Mucosa of rectum (tissue), 2 donors: ENCODE measurements around the gene MTERF4.

Source experiments
- H3K27ac ChIP-seq, 2 donors: one replicate each; pipeline ENCODE4 v1.7.0; 2013; ENCODE audit warnings: inconsistent platforms in 2 of 2, low read depth in 2 of 2, low read length in 2 of 2
- H3K27me3 ChIP-seq, 2 donors: one replicate each; pipeline ENCODE4 v1.7.0; 2013; ENCODE audit warnings: low read length in 2 of 2; ENCODE audit not compliant: control insufficient read depth in 2 of 2, insufficient read depth in 2 of 2
- H3K36me3 ChIP-seq, 2 donors: one replicate each; pipeline ENCODE4 v1.7.0; 2013; ENCODE audit warnings: low read length in 2 of 2; ENCODE audit not compliant: control insufficient read depth in 2 of 2, insufficient read depth in 2 of 2
- H3K4me1 ChIP-seq, 2 donors: one replicate each; pipeline ENCODE4 v1.7.0; 2013; ENCODE audit warnings: low read length in 2 of 2, mild to moderate bottlenecking in 1 of 2; ENCODE audit not compliant: control insufficient read depth in 2 of 2, insufficient read depth in 2 of 2
- H3K4me3 ChIP-seq, 2 donors: one replicate each; pipeline ENCODE4 v1.7.0; 2013; ENCODE audit warnings: low read length in 2 of 2
- H3K9ac ChIP-seq, 2 donors: one replicate each; pipeline ENCODE4 v1.7.0; 2013; ENCODE audit warnings: low read length in 2 of 2, low read depth in 1 of 2, mild to moderate bottlenecking in 1 of 2
- H3K9me3 ChIP-seq, 2 donors: one replicate each; pipeline ENCODE4 v1.7.0; 2013; ENCODE audit warnings: low read length in 2 of 2; ENCODE audit not compliant: control insufficient read depth in 2 of 2
- donor health status: healthy.
- donor health status: Normal muscosa, but diverticular disease.

The MTERF4 gene

DNA sequence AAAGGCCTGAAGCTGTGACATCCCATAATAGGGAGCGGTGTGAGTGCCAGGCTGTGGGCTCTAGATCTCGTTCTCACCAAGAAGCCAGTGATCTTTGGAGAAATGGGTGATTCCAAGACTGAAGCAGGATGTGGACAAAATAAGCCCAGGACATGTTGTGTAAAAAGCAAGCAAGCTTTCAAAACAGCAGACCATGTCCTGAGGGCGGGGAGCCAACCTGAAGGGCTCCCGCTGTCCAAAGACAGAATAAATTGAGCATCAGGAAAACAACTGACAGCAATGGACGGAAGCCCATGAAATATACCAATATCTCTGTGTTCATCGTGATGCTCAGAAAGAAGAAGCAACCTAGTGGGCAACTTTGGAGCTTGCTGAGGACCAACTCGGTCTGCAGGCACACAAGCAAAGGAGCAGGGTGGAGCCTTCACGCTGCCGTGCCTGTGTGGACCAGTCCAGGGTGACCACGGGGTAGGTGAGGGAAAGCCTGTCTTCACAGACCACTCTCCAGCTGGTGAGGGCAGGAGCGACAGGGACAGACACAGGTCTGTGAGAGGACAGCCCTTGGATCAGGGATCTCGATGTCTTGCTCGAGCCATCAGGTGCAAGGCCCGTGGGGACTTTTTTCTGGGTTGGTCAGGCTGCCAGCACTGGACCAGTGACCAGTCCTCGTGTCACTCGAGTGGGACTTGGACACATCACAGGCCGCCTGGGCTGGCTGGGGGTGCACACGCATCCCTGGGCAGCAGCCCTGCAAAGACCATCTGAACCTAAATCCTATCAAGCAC, 21.5 kb downstream of the MTERF4 start:
- Histone ChIP-seq H3K4me1 (peaks cover 0 to 2% of the 10 kb centered on the region in 2 donors), H3K27me3 (no peaks in the 10 kb centered on the region), H3K36me3 (peaks cover 0 to 2% of the 10 kb centered on the region in 2 donors), H3K4me3 (no peak overlapping the region), H3K27ac (no peak overlapping the region), H3K9ac (no peak overlapping the region), H3K9me3 (no peaks in the 10 kb centered on the region)

- H3K36me3 ChIP-seq = peaks cover 7 to 8% of the 10 kb centered on the region in 2 donors
- no peak overlapping the region for H3K27ac ChIP-seq
- H3K4me1 ChIP-seq = no peaks in the 10 kb centered on the region
- H3K9me3 ChIP-seq = no peaks in the 10 kb centered on the region
- no peaks in the 10 kb centered on the region for H3K27me3 ChIP-seq
- no peak overlapping the region for H3K4me3 ChIP-seq
- no peak overlapping the region for H3K9ac ChIP-seq
These were observed 27.1 kb downstream of the MTERF4 start for GRCh38 chr2:241074901-241075540.

DNA sequence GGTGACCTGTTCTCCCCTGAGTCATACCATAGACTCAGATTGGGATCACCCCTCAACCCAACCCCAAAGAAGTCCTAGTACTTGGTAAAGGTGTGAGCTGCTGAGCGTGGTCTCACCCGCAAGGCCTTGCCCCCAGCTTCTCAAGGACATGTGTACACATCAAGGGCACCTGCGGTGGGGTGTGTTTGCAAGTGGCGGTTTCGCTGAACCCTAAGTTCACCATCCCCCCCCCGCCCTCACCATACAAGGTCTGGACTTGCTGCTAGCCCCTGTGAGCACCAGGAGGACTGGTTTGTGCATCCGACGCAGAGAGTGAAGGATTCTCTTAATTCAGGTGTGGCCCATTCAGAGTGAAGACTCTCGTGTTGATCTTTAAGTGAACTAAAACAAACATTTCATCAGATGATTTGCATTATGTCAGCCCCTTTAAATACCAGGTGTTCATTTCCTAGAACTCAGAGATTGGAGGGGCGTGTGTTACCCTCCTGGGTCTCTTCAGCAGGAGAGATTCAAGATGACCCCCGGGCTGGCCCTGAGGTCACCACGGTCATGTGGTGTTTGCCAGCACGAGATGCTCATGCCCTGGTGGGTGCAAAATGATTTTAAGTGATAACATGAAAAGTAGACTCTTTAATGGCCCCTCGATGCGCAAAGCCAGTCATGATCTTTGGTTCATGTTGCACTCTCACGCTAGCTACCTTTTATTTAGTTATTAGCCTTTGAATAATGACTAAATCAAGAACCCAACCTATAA, 27.8 kb downstream of the MTERF4 start:
- Histone ChIP-seq H3K27ac (no peak overlapping the region), H3K9me3 (no peaks in the 10 kb centered on the region)

GRCh38 chr2:241073166-241074064, 28.7 kb downstream of the MTERF4 start:
- H3K9me3 ChIP-seq = no peaks in the 10 kb centered on the region
- no peak overlapping the region for H3K9ac ChIP-seq
- H3K27ac ChIP-seq = no peak overlapping the region
- H3K4me1 ChIP-seq = no peaks in the 10 kb centered on the region
- H3K4me3 ChIP-seq = no peak overlapping the region
- no peaks in the 10 kb centered on the region for H3K27me3 ChIP-seq
- peaks cover 7 to 11% of the 10 kb centered on the region in 2 donors for H3K36me3 ChIP-seq

More for the DNA sequence above, 27.8 kb downstream of the MTERF4 start:
- no peaks in the 10 kb centered on the region for H3K4me1 ChIP-seq
- H3K27me3 ChIP-seq = no peaks in the 10 kb centered on the region
- no peak overlapping the region for H3K4me3 ChIP-seq
- peaks cover 7 to 11% of the 10 kb centered on the region in 2 donors for H3K36me3 ChIP-seq
- H3K9ac ChIP-seq = no peak overlapping the region

GRCh38 chr2:241072553-241073165, 29.4 kb downstream of the MTERF4 start:
- no peaks in the 10 kb centered on the region for H3K4me1 ChIP-seq
- no peaks in the 10 kb centered on the region for H3K9me3 ChIP-seq
- H3K27me3 ChIP-seq = no peaks in the 10 kb centered on the region
- no peak overlapping the region for H3K4me3 ChIP-seq
- peaks cover 7 to 11% of the 10 kb centered on the region in 2 donors for H3K36me3 ChIP-seq
- no peak overlapping the region for H3K9ac ChIP-seq
- H3K27ac ChIP-seq = no peak overlapping the region

GRCh38 chr2:241072151-241072550, 29.9 kb downstream of the MTERF4 start:
- Histone ChIP-seq H3K36me3 (peaks cover 7 to 11% of the 10 kb centered on the region in 2 donors), H3K4me1 (no peaks in the 10 kb centered on the region), H3K9ac (no peak overlapping the region), H3K27ac (no peak overlapping the region), H3K4me3 (no peak overlapping the region), H3K27me3 (no peaks in the 10 kb centered on the region), H3K9me3 (no peaks in the 10 kb centered on the region)

- Histone ChIP-seq H3K4me3 (no peak overlapping the region), H3K36me3 (peaks cover 7 to 11% of the 10 kb centered on the region in 2 donors), H3K9me3 (no peaks in the 10 kb centered on the region), H3K27me3 (no peaks in the 10 kb centered on the region), H3K27ac (no peak overlapping the region), H3K9ac (no peak overlapping the region), H3K4me1 (no peaks in the 10 kb centered on the region)
These were observed 30.4 kb downstream of the MTERF4 start for GRCh38 chr2:241071677-241072111.

GRCh38 chr2:241070811-241071676, 31.0 kb downstream of the MTERF4 start:
- no peak overlapping the region for H3K9ac ChIP-seq
- H3K4me1 ChIP-seq = no peaks in the 10 kb centered on the region
- H3K36me3 ChIP-seq = peaks cover 7 to 11% of the 10 kb centered on the region in 2 donors
- H3K9me3 ChIP-seq = no peaks in the 10 kb centered on the region
- no peaks in the 10 kb centered on the region for H3K27me3 ChIP-seq
- no peak overlapping the region for H3K4me3 ChIP-seq
- H3K27ac ChIP-seq = no peak overlapping the region
